GM18511 (cell line): Measurements from ENCODE around the gene SENP1.

Source experiments
- ATAC-seq: cut with Tn5 transposase; IDR thresholded peaks from one replicate; pipeline ENCODE4 v1.9.1; 2021; ENCODE audit warnings: mild to moderate bottlenecking, moderate library complexity; ENCODE audit not compliant: unreplicated experiment

SENP1 gene

GRCh38 chr12:48021485-48022179 lies 84.2 kb downstream of the SENP1 start:
- no peak for ATAC-seq

GRCh38 chr12:48019639-48020265 lies 86.1 kb downstream of the SENP1 start:
- no peak for ATAC-seq

DNA sequence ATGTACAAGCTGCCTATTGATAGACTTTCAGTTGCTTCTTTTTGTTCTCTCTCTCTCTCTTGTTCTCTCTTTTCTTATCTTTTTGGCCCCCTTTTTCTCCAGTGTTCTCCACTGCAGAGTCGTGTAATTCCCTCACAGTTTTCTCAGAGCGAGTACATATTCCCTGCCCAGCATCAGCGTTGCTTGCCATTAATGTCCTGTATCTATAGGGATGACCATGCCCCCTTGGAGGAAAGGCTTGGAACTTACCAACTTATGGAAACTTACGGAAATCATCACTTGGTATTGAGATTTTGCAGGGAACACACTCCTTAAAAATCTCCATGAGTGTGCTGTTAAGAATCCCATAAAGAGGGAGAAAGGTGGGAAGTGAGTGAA lies 87.3 kb downstream of the SENP1 start:
- ATAC-seq: no peak

DNA sequence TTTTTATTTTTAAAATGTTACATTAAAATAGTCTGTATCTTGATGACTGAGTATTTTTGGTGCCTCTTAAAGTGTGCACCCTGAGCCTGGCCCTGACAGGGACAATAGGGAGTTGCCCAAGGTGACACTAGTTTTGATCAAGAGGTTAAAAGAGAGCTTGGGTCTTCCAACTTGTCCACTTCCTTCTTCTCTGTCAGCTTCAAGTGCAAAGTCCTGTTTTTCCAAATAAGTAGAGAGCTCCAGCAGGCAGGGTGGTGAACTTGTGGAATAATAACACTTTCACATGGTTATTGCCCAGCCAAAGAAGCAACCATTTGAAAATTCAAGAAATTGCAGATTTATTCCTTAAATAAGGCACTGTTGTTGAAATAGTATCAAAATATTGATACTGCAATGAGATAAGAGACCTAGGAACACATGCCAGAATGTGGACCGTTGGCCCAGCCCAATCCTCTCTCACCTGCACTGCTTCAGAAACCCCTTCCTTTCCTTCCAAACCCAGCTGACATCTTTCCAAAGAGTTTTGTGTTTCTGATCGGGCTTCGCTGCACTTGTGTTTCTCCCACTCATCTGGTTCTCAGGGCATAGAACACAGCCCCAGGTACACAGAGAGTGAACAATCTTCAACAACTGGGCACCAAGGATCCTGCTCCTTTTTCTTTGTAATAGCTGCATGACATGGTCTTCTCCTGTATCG lies 87.8 kb downstream of the SENP1 start:
- no peak for ATAC-seq

DNA sequence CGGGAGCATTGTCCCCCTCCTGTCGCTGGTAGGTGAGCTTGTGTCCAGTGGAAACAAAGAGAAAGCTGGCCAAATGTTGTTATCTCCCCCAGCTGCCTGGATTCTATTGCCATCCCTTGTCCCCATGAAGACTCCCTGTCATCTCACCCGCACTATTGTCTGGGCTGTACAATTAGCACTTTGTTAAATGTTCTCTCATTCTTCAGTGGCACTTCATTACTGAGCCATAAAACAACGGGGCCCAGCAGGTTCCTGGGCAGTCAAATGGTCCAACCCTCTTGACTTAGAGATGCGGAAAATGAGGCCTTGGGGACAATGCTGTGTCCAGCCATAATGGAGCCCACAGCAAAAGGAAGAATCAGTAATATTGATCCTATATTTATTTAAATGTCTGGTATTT lies 88.4 kb downstream of the SENP1 start:
- no peak for ATAC-seq

DNA sequence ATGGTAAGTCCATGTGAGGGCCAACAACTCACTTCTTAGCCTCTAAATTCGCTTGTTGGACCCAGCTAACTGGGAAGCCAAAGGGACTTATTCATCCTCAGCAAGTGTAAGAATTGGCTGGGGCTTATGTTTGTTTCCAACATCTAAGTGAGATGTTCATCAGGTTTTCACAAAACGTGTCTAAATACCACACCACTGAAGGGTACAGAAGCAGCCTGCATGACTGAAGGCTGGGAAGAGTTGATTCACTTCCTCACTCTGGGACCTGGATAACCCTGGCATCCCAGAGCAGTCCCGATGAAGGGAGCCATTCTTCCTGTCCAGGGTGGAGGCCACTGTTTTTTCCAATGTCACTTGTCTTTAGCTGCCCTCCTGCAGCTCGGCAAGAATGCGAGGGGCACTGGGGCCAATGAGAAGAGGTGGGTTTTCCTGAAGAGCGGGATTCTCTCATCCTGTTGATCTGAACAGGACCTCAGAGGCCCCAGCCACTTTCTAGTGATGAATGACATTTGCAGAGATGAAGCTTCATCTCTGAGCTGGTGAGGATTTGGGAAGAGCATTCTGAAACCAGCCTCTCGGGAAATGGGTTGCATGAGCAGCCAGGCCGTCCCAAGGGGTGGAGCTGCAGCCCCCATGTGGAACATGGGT lies 89.4 kb downstream of the SENP1 start:
- no peak for ATAC-seq

- ATAC-seq: no peak
Observed at GRCh38 chr12:48015954-48016353, 89.9 kb downstream of the SENP1 start.

GRCh38 chr12:48015129-48015528 lies 90.8 kb downstream of the SENP1 start:
- no peak for ATAC-seq

GRCh38 chr12:48013287-48013686 lies 92.6 kb downstream of the SENP1 start:
- ATAC-seq: no peak

DNA sequence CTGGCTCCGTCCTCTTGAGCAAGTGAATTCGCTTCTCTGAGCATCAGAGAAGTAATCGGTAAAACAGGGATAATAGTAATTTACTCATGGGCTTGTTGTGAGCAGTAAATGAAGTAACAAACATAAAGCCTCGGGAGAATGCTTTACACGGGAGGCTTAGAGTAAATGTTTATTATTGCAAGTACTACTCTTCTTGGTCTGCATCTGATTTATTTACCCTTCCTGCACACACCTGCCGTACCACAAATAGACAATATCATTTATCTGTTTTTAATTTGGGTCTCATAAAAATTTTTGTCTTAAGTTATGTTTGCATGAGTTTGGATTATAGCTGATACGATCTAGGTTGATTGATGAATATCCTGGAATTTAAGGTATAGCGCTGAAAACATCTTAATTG lies 93.8 kb downstream of the SENP1 start:
- ATAC-seq: no peak

GRCh38 chr12:48010366-48010970 lies 95.4 kb downstream of the SENP1 start:
- ATAC-seq: no peak

DNA sequence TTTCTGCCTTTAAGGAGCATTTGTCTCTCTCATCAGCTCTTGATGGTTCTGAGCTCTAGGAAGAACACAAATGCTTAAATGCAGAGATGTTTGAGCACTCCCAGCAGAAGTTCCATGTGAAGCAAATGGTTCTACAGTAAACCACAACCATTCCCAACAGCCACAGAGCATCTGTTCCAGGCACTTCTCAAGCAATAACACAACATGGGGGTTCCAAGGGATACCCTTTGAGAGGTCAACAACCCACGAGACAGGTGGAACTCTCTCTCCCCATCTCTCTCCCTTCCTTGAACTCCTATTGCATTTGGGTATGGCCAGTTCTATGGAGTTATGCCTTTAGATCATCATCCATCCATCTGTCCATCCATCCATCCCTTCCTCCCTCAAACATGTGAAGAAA lies 96.4 kb downstream of the SENP1 start:
- no peak for ATAC-seq

GRCh38 chr12:48008950-48009349 lies 96.9 kb downstream of the SENP1 start:
- no peak for ATAC-seq

DNA sequence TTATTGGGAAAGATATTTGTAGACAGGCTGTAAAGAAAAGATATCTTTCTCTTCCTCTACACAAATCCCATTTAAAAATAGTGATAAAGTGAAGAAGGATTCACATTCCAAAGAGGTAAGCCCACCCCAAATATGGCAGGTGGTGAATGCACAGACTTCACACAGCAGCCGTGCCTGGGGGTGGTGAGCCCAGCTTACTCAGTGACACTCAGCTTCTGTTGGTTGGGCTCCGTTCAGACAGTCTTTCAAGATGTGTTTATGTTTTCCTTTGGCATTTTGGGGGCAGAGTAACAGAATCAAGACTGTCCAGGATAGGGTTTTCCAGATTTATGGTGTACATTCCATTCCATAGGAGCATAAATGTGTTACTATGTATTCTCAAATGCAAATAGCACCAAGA lies 97.5 kb downstream of the SENP1 start:
- ATAC-seq: no peak

- ATAC-seq: no peak
Observed at GRCh38 chr12:48007206-48007605, 98.7 kb downstream of the SENP1 start.

DNA sequence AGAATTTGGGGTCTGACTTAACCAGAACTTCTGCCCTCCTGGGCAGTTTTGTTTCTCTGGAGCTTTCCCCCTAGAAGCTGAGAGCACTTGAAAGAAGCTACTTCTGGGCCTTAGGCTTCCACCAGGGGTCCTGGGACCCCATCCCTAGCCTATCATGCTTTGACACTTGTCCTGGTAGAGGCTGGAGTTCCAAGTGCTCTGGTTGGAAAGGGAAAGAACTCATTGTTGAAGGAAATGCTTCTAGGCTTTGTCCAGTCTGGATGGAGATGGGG lies 100.2 kb downstream of the SENP1 start:
- ATAC-seq: no peak

GRCh38 chr12:48005001-48005749 lies 100.7 kb downstream of the SENP1 start:
- ATAC-seq: no peak

- no peak for ATAC-seq
Observed at GRCh38 chr12:48004053-48004941, 101.6 kb downstream of the SENP1 start, which contains the start of gene COL2A1. Gene COL2A1, minus strand, starts transcription at chr12:48004476. Its CDS starts 155 bp downstream, at chr12:48004321.

GRCh38 chr12:48003226-48004052 lies 102.4 kb downstream of the SENP1 start:
- ATAC-seq: no peak
